Type B pancreatic cell (in vitro differentiated cells): ENCODE results near the gene INPP5A. TPM values are rescaled to one million over a fixed set of nuclear protein-coding genes. Genes with fewer than 3 reads are reported as not detected.
"Not testable (repeated sequence)": the region's sequence is repeated elsewhere in the genome, so short reads cannot be mapped to it uniquely, and the experiment has no call there.

Experiments used
- DNase-seq: peaks from one replicate; pipeline ENCODE4 v3.0.0; 2021; ENCODE audit warnings: mixed read lengths; ENCODE audit not compliant: unreplicated experiment; ENCODE audit errors: extremely low spot score
- H3K27ac Mint-ChIP-seq: 2 replicates; pipeline ENCODE4 v1.8.0; 2021; ENCODE audit warnings: mild to moderate bottlenecking, mixed read lengths
- H3K27me3 Mint-ChIP-seq: 2 replicates; pipeline ENCODE4 v1.8.0; 2021; ENCODE audit warnings: mixed read lengths
- H3K36me3 Mint-ChIP-seq: 2 replicates; pipeline ENCODE4 v1.8.0; 2021; ENCODE audit warnings: mixed read lengths
- H3K4me1 Mint-ChIP-seq: one replicate; pipeline ENCODE4 v1.8.0; 2021; ENCODE audit warnings: mixed read lengths; ENCODE audit not compliant: unreplicated experiment
- H3K4me3 Mint-ChIP-seq: 2 replicates; pipeline ENCODE4 v1.8.0; 2021; ENCODE audit warnings: mild to moderate bottlenecking, mixed read lengths
- H3K9me3 Mint-ChIP-seq: 2 replicates; pipeline ENCODE4 v1.8.0; 2021; ENCODE audit warnings: mixed read lengths
- total RNA-seq: library from RNA; stranded (reverse); gene quantifications from 2 replicates; pipeline ENCODE4 v1.2.1, GENCODE V29; 2021; ENCODE audit warnings: low replicate concordance
- TF ChIP-seq, protein P1 (sequence below): fragments of 200-600 bp; sonication (generic); conservative IDR thresholded peaks from 2 replicates; pipeline ENCODE4 v1.5.0; 2021; ENCODE audit warnings: antibody characterized with exemption, mild to moderate bottlenecking

INPP5A gene
- total RNA-seq, 1 donor from 2014 or later = 26.6 TPM

DNA sequence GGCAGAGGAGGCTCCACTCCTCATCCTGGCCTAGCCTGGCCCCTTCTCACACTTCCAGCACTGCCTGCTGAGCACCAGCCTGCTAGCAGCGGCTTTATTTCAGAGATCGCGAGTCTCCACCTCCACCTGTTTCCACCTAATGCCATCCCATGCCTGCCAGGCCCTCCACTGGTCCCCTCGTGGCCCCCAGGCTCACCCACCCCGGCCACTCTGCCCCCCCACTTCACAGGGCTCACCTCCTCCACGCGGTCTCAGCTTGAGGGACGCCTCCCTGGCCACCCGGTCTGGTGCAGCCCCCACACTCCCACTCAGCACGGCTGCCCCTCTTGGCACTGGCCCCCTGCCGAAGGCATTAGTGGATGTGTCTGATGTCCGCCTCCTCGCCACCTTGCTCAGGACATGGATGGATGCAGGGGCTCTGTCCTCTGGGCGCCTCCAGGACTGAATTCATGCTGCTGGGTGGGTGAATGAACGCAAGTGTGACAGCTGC lies 252.1 kb downstream of the INPP5A start:
- TF ChIP-seq, protein P1, sequence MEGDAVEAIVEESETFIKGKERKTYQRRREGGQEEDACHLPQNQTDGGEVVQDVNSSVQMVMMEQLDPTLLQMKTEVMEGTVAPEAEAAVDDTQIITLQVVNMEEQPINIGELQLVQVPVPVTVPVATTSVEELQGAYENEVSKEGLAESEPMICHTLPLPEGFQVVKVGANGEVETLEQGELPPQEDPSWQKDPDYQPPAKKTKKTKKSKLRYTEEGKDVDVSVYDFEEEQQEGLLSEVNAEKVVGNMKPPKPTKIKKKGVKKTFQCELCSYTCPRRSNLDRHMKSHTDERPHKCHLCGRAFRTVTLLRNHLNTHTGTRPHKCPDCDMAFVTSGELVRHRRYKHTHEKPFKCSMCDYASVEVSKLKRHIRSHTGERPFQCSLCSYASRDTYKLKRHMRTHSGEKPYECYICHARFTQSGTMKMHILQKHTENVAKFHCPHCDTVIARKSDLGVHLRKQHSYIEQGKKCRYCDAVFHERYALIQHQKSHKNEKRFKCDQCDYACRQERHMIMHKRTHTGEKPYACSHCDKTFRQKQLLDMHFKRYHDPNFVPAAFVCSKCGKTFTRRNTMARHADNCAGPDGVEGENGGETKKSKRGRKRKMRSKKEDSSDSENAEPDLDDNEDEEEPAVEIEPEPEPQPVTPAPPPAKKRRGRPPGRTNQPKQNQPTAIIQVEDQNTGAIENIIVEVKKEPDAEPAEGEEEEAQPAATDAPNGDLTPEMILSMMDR = no peak
- no peak for DNase-seq
- Mint-ChIP-seq H3K4me1 (no peaks in the 10 kb centered on the region), H3K27me3 (peaks cover 31% of the 10 kb centered on the region), H3K27ac (no peak overlapping the region), H3K9me3 (no peaks in the 10 kb centered on the region), H3K36me3 (no peaks in the 10 kb centered on the region), H3K4me3 (no peak overlapping the region)

DNA sequence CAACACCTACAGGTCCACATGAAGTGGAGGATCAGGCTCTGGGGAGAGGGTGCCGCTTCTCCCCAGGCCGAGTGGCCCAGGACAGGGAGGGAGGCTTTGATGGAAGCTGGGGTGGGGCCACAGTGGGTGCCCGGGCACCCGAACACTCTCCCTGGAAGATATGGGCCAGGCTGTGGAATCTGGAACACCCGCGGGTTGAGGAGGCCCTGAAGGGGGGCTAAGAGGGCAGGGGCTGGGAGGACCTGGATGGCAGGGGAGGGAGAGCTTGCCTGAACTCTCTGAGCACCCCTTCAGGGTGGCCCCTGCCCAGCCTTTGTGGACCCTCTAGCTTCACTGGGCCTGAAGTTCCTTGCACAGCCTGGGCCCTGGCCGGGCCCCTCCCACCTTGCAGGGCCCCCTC lies 252.9 kb downstream of the INPP5A start:
- H3K27me3 Mint-ChIP-seq = peaks cover 31% of the 10 kb centered on the region
- TF ChIP-seq, protein P1 = no peak
- no peaks in the 10 kb centered on the region for H3K4me1 Mint-ChIP-seq
- H3K27ac Mint-ChIP-seq = no peak overlapping the region
- H3K36me3 Mint-ChIP-seq = no peaks in the 10 kb centered on the region
- no peaks in the 10 kb centered on the region for H3K9me3 Mint-ChIP-seq
- DNase-seq = no peak
- no peak overlapping the region for H3K4me3 Mint-ChIP-seq

DNA sequence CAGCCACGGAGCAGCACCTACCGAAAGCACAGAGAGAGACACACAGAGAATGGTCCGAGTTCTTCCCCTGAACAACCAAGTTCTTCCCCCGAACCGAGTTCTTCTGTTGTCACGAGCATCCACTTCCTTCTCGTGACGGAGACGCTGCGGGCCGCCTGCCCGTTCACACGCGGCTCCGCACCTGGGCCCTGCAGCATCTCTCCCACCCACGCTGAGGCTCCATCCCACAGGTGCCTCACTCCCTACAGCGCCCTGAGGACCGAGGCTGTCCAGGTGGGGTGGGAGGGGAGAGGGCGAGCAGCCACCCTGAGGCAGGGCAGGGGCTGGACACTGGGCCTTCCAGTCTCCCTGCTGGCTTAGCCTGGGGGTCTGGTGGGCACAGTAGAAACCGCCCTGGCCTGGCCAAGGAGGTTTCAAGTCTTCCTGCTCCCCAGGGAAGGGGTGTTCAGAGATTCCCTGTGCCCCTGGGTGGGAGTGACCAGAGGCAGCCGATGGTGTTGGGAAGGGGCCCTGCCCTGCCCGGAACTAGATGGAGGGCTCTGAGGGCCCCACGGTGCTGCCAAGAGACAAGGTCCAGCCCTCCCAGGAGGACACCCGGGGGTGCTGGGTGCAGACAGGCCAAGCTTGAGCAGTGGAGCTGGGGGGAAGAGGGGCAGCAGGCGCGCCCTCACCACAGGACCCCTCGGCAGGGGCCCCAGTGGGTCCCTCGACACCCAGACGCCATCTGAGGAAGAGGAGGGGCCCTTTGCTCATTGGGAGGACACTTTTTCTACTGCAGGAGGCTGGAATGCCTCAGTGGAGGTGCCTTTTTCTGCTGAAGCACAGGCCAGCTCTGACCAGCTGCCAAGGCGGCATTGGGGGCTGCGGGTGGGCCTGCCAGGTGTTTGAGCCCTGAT lies 253.6 kb downstream of the INPP5A start:
- Mint-ChIP-seq H3K27me3 (peaks cover 34% of the 10 kb centered on the region), H3K27ac (no peak overlapping the region), H3K36me3 (no peaks in the 10 kb centered on the region), H3K4me3 (no peak overlapping the region), H3K9me3 (no peaks in the 10 kb centered on the region), H3K4me1 (no peaks in the 10 kb centered on the region)
- no peak for DNase-seq
- TF ChIP-seq, protein P1 = no peak

DNA sequence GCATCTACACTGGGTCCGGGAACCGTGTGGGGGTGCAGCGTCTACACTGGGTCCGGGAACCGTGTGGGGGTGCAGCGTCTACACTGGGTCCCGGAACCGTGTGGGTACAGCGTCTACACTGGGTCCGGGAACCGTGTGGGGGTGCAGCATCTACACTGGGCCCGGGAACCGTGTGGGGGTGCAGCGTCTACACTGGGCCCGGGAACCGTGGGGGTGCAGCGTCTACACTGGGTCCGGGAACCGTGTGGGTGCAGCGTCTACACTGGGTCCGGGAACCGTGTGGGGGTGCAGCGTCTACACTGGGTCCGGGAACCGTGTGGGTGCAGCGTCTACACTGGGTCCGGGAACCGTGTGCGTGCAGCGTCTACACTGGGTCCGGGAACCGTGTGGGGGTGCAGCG lies 254.5 kb downstream of the INPP5A start:
- H3K36me3 Mint-ChIP-seq, H3K9me3 Mint-ChIP-seq: not testable (repeated sequence)
- peaks cover 36% of the 10 kb centered on the region for H3K27me3 Mint-ChIP-seq

DNA sequence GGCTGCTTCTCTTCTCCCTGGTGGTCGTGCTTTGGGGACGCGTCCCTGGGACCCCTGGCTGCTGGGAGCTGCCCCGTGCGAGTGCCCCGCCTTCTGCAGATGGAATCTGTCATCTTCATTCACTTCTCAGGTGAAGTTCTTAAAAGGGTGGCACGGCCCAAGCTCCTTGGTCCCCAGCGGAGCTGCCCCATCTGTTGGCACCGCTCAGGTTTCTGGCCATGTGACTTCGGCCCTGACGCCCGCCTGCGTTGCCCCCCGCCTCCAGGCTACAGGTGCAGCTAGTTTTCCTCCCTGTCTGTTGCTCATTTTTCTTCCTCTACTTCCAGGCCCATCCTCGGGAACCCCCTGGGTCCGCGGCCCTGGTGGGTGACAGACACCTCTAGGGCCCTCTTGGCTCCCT lies 255.2 kb downstream of the INPP5A start:
- no peak overlapping the region for H3K27ac Mint-ChIP-seq
- H3K27me3 Mint-ChIP-seq = peaks cover 41% of the 10 kb centered on the region
- H3K4me3 Mint-ChIP-seq = no peak overlapping the region
- H3K36me3 Mint-ChIP-seq = no peaks in the 10 kb centered on the region
- H3K9me3 Mint-ChIP-seq = no peaks in the 10 kb centered on the region
- TF ChIP-seq, protein P1 = no peak
- DNase-seq = no peak
- no peaks in the 10 kb centered on the region for H3K4me1 Mint-ChIP-seq

More for the DNA sequence above, 254.5 kb downstream of the INPP5A start:
- not testable (repeated sequence) for DNase-seq, H3K4me1 Mint-ChIP-seq, H3K4me3 Mint-ChIP-seq, H3K27ac Mint-ChIP-seq

DNA sequence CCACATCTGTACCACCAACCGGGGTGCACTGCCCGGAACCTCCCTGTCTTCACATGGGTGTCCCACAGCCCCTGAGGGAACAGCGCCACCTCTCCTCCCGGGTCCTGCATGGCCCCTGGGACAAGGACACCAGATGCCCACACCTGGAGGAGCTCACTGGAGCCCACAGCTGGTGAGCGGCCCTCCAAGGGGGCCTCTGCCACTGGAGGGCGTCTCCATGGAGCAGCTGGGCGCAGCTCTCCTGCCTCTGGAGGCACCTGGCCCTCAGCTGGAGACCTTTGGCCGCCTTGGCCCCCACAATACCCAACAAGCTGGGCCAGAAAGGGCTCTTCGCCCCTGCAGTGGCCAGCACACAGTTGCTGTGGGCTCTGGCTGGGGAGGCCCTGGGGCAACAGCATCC lies 255.6 kb downstream of the INPP5A start:
- DNase-seq = no peak
- H3K27ac Mint-ChIP-seq = no peak overlapping the region
- no peaks in the 10 kb centered on the region for H3K4me1 Mint-ChIP-seq
- H3K9me3 Mint-ChIP-seq = no peaks in the 10 kb centered on the region
- peaks cover 40% of the 10 kb centered on the region for H3K27me3 Mint-ChIP-seq
- no peaks in the 10 kb centered on the region for H3K36me3 Mint-ChIP-seq
- no peak overlapping the region for H3K4me3 Mint-ChIP-seq
- TF ChIP-seq, protein P1 = no peak
